Sigmoid colon (tissue), 7 donors: ENCODE data around the gene GLP1R. TPM values are rescaled to one million over a fixed set of nuclear protein-coding genes. Genes with fewer than 3 reads are reported as not detected.

ENCODE experiments used
- DNase-seq: peaks from one replicate; pipeline ENCODE4 v3.0.0-alpha.2; 2019
- H3K27ac ChIP-seq, 4 donors: fragments of 200-600 bp; sonication (generic); one replicate each; pipeline ENCODE4 v1.5.1; 2016 to 2019; ENCODE audit warnings: mild to moderate bottlenecking in 1 of 4
- H3K27me3 ChIP-seq, 3 donors: fragments of 200-600 bp; sonication (generic); one replicate each; pipeline ENCODE4 v1.5.1; 2019; ENCODE audit warnings: mild to moderate bottlenecking in 1 of 3
- H3K36me3 ChIP-seq, 4 donors: fragments of 200-600 bp; sonication (generic); one replicate each; pipeline ENCODE4 v1.5.1; 2016 to 2019
- H3K4me1 ChIP-seq, 4 donors: fragments of 200-600 bp; sonication (generic); one replicate each; pipeline ENCODE4 v1.5.1; 2017 to 2019
- H3K4me3 ChIP-seq, 4 donors: fragments of 200-600 bp; sonication (generic); one replicate each; pipeline ENCODE4 v1.5.1; 2017 to 2019; ENCODE audit warnings: mild to moderate bottlenecking in 2 of 4, moderate library complexity in 1 of 4
- H3K9me3 ChIP-seq, 4 donors: fragments of 200-600 bp in 3 of 4; sonication (generic) in 3 of 4; one replicate each; pipeline versions ENCODE4 v1.5.1 to v1.6.1; 2013 to 2019
- EP300 ChIP-seq, 4 donors: sonication (generic); formaldehyde crosslinking; IDR thresholded peaks; one replicate each; pipeline ENCODE4 v1.6.1; 2017; ENCODE audit warnings: antibody characterized with exemption in 4 of 4
- POLR2A ChIP-seq, 2 donors: fragments of 450-650 bp; IDR thresholded peaks; one replicate each; pipeline ENCODE4 v1.6.1; 2016; ENCODE audit warnings: antibody characterized with exemption in 2 of 2, mild to moderate bottlenecking in 2 of 2, moderate library complexity in 2 of 2
- POLR2AphosphoS5 ChIP-seq, 4 donors: sonication (generic); formaldehyde crosslinking; IDR thresholded peaks; one replicate each; pipeline ENCODE4 v1.6.1; 2017; ENCODE audit warnings: antibody characterized with exemption in 4 of 4
- WGBS, 2 donors: extraction: QIAGEN DNeasy Blood & Tissue Kit; methylation state at CpG; one replicate each; pipeline ENCODE4 v1.1.7; 2013; 5-methylcytosine and 5-hydroxymethylcytosine counted together
- intact Hi-C: fragments of 100-400 bp; cut with DNase I; formaldehyde crosslinking; loops from one replicate; pipeline ENCODE4 v1.15.1; 2023
- polyA plus RNA-seq, 3 donors: library from polyadenylated mRNA; stranded (reverse); fragments of 200-250 nt; gene quantifications; one replicate each; pipeline ENCODE4 v1.2.3, GENCODE V29; 2013
- total RNA-seq, 4 donors: library from RNA; depleted of rRNA; stranded (reverse); fragments of >200 nt; gene quantifications; one replicate each; pipeline ENCODE4 v1.1.0, GENCODE V29; 2016
- TF ChIP-seq, protein P1 (sequence below), 4 experiments: fragments of 450-650 bp in 3 of 4; fragments of 200-600 bp in 1 of 4; IDR thresholded peaks; one replicate each; pipeline ENCODE4 v1.5.1; 2016 to 2019; ENCODE audit warnings: antibody characterized with exemption in 4 of 4, mild to moderate bottlenecking in 3 of 4, moderate library complexity in 2 of 4
- donor health status: healthy with polysubstance abuse.
- donor health status: Bipolar disorder and iron deficiency.
- donor health status: healthy.

Gene GLP1R
- total and polyA plus RNA-seq, 7 donors, result 0.06 to 0.14 TPM; not detected in 5

DNA sequence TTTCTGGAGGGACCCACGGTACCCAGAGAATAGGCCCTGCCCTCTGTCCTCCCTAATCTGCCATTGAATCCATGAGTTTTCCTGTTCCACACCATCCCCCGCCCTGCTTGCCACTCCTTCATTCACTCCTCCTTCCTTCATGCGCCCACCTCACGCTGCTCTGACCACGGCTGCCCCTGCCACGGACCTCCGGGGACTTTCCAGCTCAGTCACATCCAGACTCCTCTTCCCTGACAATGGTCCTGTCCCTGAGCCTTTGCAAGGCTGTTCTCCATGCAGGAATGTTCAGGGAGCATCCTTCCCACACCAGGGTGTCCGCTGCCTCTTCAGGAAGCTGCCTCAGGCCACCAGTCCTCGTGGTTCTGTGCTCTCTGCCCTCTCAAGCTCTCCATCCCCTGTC, 25.9 kb downstream of the GLP1R start:
- peak; percentile 32 for DNase-seq
- no peak for TF ChIP-seq POLR2A (IDR thresholded peaks at IDR 0.05)
- intact Hi-C loops, result no loop called here
- H3K9me3 ChIP-seq, result no peaks in the 10 kb centered on the region
- no peaks in the 10 kb centered on the region for H3K27me3 ChIP-seq
- H3K4me3 ChIP-seq, result no peak overlapping the region
- no peak overlapping the region for H3K27ac ChIP-seq
- no peaks in the 10 kb centered on the region for H3K4me1 ChIP-seq
- 86 to 87% methylated on average over 9 of the region's 9 CpGs for WGBS, 2 donors
- H3K36me3 ChIP-seq, result no peaks in the 10 kb centered on the region

DNA sequence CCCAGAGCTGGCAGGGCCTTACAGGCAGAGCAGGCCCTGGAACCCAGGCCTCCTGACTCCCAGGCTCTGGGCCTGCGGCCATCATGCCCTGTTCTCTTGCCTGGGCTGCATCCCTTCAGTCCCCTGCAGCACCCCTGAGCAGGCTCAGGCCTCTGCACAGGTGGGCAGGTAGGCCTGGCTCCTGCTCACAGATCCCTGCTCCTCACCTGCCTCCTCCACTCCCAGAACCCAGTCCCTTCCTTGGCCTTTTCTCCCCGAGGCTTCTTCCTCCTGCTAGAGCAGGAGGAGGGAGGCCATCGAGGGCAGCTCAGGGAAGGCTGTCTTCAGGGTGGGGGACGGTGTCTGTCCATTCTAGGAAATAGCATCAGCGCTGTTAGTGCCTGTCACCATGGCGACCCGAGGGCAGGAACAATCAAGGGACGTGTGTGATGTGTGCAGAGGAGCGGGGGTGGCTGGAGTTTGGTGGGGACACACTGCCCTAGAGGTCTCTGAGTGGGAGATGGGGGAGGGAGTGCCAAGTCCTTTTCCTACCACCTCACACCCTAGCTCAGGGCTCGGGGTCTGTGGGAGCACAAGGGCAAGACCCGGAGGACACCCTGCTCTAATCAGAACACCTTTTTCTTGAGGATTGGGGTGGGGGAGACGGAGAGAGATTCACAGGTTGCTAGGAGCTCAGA, 26.6 kb downstream of the GLP1R start:
- intact Hi-C loops, result no loop called here
- H3K4me3 ChIP-seq, result no peak overlapping the region
- WGBS, 2 donors, result 72 to 77% methylated on average over 12 of the region's 12 CpGs
- peak; percentile 40 for DNase-seq
- no peaks in the 10 kb centered on the region for H3K9me3 ChIP-seq
- H3K27ac ChIP-seq, result no peak overlapping the region
- H3K4me1 ChIP-seq, result no peaks in the 10 kb centered on the region
- no peaks in the 10 kb centered on the region for H3K27me3 ChIP-seq
- TF ChIP-seq POLR2AphosphoS5 (IDR thresholded peaks at IDR 0.05) (no peak), POLR2A (IDR thresholded peaks at IDR 0.05) (no peak), EP300 (IDR thresholded peaks at IDR 0.05) (no peak)
- TF ChIP-seq, protein P1, sequence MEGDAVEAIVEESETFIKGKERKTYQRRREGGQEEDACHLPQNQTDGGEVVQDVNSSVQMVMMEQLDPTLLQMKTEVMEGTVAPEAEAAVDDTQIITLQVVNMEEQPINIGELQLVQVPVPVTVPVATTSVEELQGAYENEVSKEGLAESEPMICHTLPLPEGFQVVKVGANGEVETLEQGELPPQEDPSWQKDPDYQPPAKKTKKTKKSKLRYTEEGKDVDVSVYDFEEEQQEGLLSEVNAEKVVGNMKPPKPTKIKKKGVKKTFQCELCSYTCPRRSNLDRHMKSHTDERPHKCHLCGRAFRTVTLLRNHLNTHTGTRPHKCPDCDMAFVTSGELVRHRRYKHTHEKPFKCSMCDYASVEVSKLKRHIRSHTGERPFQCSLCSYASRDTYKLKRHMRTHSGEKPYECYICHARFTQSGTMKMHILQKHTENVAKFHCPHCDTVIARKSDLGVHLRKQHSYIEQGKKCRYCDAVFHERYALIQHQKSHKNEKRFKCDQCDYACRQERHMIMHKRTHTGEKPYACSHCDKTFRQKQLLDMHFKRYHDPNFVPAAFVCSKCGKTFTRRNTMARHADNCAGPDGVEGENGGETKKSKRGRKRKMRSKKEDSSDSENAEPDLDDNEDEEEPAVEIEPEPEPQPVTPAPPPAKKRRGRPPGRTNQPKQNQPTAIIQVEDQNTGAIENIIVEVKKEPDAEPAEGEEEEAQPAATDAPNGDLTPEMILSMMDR (IDR thresholded peaks at IDR 0.05), result no peak
- H3K36me3 ChIP-seq, result no peaks in the 10 kb centered on the region

DNA sequence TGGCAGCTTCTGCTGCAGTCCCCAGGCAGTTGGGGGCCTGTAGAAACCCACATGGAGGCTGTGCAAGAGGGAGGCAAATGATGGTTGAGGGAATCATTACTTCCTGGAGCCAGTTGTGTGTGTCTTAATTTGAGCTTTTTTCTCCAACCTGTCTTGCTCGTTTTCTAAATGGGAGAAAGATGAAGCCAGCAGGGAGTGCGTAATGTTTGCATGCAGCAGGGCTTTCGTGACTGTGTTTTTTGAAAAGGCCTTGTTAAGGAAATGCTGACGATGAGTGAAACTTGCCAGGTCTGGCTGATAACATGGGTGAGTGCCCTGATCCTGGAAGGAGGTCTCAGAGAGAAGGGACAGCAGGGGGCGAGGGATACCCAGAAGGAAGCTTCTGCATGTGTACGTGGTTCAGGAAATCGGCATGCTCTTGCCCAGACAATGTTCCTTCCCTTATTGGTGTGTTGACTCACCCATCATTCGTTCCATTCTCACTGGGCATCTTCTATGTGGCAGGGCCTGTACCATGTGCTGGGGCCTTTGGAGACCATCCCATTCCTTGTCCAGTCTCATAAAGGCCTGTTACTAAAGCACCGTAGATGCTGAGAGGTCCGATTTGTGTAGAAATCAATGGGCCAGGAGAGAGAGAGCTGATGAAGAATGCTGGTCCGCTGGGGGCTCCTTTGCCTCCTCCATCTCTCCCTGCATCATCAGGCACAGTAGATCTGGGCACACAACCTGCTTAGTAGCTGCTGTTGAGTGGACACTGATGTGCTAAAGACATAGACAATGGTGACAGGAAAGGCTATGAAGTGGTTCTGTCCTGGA, 27.4 kb downstream of the GLP1R start:
- TF ChIP-seq EP300 (IDR thresholded peaks at IDR 0.05), result no peak
- TF ChIP-seq POLR2AphosphoS5 (IDR thresholded peaks at IDR 0.05), result no peak
- TF ChIP-seq, protein P1 (IDR thresholded peaks at IDR 0.05), result no peak
- TF ChIP-seq POLR2A (IDR thresholded peaks at IDR 0.05), result no peak
- H3K27me3 ChIP-seq, result no peaks in the 10 kb centered on the region

DNA sequence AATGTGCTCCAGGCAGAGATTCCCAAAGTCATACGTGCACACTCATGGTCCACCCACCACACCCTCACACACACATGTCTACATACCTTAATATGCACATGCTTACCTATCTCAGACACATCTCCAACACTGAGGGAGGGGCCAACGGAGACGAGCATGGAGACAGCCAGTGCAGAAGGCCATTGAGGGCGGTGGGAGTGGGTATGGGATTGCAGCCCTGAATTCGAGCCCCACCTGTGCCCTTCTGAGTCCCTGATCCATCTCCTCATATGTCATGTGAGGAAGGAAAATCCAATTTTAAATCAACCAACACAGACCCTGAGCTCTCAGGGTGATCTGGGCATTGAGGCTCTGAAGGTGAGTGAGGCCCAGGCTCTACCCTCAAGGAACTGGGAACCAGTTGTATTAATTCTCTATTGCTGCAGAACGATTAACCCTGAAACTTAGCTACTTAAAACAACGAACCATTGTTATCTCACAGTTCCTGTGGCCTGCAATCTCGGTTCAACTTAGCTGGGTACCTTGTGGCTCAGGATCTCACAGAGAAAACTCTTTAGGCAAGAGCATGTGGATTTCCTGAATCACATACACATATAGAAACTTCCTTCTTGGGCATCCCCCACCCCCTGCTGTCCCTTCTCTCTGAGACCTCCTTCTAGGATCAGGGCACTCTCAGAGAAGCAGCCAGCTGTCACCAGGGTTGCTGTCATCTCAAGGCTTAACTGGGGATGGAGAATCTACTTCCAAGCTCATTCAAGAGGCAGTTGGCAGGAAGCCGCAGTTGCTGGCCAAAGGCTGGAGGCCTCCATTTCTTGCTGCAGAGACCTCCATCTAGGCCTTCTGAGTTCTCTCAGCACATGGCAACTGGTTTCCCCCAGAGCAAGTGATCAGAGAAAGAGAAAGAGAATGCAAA, 28.3 kb downstream of the GLP1R start:
- intact Hi-C loops, result no loop called here
- Histone ChIP-seq H3K27me3 (no peaks in the 10 kb centered on the region), H3K4me1 (no peaks in the 10 kb centered on the region), H3K27ac (no peak overlapping the region), H3K36me3 (no peaks in the 10 kb centered on the region), H3K9me3 (no peaks in the 10 kb centered on the region), H3K4me3 (no peak overlapping the region)
- no peak for TF ChIP-seq EP300 (IDR thresholded peaks at IDR 0.05)
- TF ChIP-seq POLR2AphosphoS5 (IDR thresholded peaks at IDR 0.05), result no peak
- TF ChIP-seq POLR2A (IDR thresholded peaks at IDR 0.05), result no peak
- TF ChIP-seq, protein P1 (IDR thresholded peaks at IDR 0.05), result no peak
- DNase-seq, result no peak
- 75 to 79% methylated on average over 9 of the region's 9 CpGs for WGBS, 2 donors

More for the DNA sequence above, 27.4 kb downstream of the GLP1R start:
- DNase-seq, result no peak
- Histone ChIP-seq H3K4me1 (no peaks in the 10 kb centered on the region), H3K27ac (no peak overlapping the region), H3K4me3 (no peak overlapping the region), H3K36me3 (no peaks in the 10 kb centered on the region), H3K9me3 (no peaks in the 10 kb centered on the region)
- WGBS, 2 donors, result 82 to 90% methylated on average over 11 of the region's 11 CpGs
- intact Hi-C loops, result no loop called here
